D721Med (cell line): ENCODE data around the gene PCAT7.

Experiments
- DNase-seq: peaks from one replicate; pipeline ENCODE4 v3.0.0; 2011; ENCODE audit warnings: low spot score; ENCODE audit not compliant: insufficient read length
- FAIRE-seq: peaks from 2 replicates; lab custom pipeline; 2011; peaks lifted over from hg19 to GRCh38; lab: Jason Lieb, UNC
- TF ChIP-seq, protein P1 (sequence below): IDR thresholded peaks from 2 replicates; pipeline ENCODE4 v1.5.1; 2012; ENCODE audit warnings: mild to moderate bottlenecking, control low read depth; ENCODE audit not compliant: insufficient read depth; ENCODE audit errors: missing control alignments

PCAT7 gene

DNA sequence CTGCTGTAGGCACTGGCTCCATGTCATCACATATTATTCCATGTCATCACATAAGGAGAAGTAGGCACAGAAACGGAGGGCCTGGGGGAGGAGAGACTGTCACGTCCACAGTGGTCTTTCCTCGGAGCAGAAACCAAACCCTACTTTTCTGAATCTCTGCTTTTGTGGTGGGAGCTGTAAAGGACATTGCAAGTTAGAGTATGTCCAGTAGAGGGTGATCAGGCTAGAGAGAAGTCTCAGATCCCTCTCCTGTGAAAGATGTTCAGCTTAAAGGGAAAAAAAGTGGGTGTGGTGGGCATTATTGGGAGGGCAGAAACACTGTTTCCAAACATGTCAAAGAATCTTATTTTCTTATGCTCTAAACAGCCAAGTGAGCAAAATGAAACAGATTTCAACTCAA, 58.1 kb downstream of the PCAT7 start:
- no peak for DNase-seq
- no peak for FAIRE-seq
- TF ChIP-seq, protein P1, sequence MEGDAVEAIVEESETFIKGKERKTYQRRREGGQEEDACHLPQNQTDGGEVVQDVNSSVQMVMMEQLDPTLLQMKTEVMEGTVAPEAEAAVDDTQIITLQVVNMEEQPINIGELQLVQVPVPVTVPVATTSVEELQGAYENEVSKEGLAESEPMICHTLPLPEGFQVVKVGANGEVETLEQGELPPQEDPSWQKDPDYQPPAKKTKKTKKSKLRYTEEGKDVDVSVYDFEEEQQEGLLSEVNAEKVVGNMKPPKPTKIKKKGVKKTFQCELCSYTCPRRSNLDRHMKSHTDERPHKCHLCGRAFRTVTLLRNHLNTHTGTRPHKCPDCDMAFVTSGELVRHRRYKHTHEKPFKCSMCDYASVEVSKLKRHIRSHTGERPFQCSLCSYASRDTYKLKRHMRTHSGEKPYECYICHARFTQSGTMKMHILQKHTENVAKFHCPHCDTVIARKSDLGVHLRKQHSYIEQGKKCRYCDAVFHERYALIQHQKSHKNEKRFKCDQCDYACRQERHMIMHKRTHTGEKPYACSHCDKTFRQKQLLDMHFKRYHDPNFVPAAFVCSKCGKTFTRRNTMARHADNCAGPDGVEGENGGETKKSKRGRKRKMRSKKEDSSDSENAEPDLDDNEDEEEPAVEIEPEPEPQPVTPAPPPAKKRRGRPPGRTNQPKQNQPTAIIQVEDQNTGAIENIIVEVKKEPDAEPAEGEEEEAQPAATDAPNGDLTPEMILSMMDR = peak; percentile 0

DNA sequence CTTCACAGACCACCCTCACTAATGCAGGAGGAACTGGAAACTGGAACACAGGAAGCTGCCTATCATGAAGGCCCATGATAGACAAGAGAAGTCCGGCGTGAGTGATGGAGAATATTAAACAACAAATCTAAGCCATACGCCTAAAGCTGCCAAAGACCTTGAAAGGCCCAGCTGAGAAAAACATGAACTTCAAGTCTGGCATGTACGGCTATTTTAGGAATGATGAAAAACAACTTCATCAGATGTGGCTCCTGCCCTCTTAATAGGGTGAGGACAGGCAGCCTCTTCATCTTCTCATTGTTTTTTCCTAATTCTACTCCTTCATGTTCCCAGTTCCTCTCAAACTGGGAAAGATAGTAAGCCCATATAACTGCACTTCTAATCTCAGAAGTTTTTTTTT, 64.1 kb downstream of the PCAT7 start:
- TF ChIP-seq, protein P1 = no peak
- DNase-seq (no peak), FAIRE-seq (no peak)
